Stomach smooth muscle (tissue), 2 donors: ENCODE data around the gene ABCB4.

Source experiments
- H3K27ac ChIP-seq: one replicate; pipeline ENCODE4 v1.7.0; 2013; ENCODE audit warnings: mild to moderate bottlenecking, low read length, inconsistent platforms
- H3K27me3 ChIP-seq, 2 donors: one replicate each; pipeline ENCODE4 v1.7.0; 2013; ENCODE audit warnings: low read length in 2 of 2; ENCODE audit not compliant: insufficient read depth in 2 of 2, control insufficient read depth in 1 of 2
- H3K36me3 ChIP-seq, 2 donors: one replicate each; pipeline ENCODE4 v1.7.0; 2013; ENCODE audit warnings: low read length in 2 of 2; ENCODE audit not compliant: control insufficient read depth in 2 of 2, insufficient read depth in 2 of 2
- H3K4me1 ChIP-seq: one replicate; pipeline ENCODE4 v1.7.0; 2013; ENCODE audit warnings: low read length; ENCODE audit not compliant: control insufficient read depth, insufficient read depth
- H3K4me3 ChIP-seq, 2 donors: one replicate each; pipeline ENCODE4 v1.7.0; 2013; ENCODE audit warnings: low read length in 2 of 2
- H3K9ac ChIP-seq, 2 donors: one replicate each; pipeline ENCODE4 v1.7.0; 2013; ENCODE audit warnings: low read length in 2 of 2, mild to moderate bottlenecking in 1 of 2
- H3K9me3 ChIP-seq, 2 donors: one replicate each; pipeline ENCODE4 v1.7.0; 2013; ENCODE audit warnings: low read length in 2 of 2; ENCODE audit not compliant: control insufficient read depth in 2 of 2
- donor health status: healthy.
- donor health status: Pancreatic carcinoma.

ABCB4 gene

GRCh38 chr7:87458148-87458547 is 17.3 kb downstream of the ABCB4 start:
- Histone ChIP-seq H3K27me3 (no peaks in the 10 kb centered on the region), H3K36me3 (no peaks in the 10 kb centered on the region), H3K9me3 (no peaks in the 10 kb centered on the region), H3K27ac (no peak overlapping the region), H3K4me3 (no peak overlapping the region), H3K4me1 (no peaks in the 10 kb centered on the region), H3K9ac (no peak overlapping the region)

- H3K27me3 ChIP-seq: no peaks in the 10 kb centered on the region
- H3K9me3 ChIP-seq: no peaks in the 10 kb centered on the region
- H3K36me3 ChIP-seq: no peaks in the 10 kb centered on the region
- H3K4me3 ChIP-seq: no peak overlapping the region
- no peak overlapping the region for H3K9ac ChIP-seq
- no peak overlapping the region for H3K27ac ChIP-seq
- no peaks in the 10 kb centered on the region for H3K4me1 ChIP-seq
These were observed 19.2 kb downstream of the ABCB4 start for GRCh38 chr7:87456247-87456646.

- no peaks in the 10 kb centered on the region for H3K4me1 ChIP-seq
- no peaks in the 10 kb centered on the region for H3K36me3 ChIP-seq
- H3K9me3 ChIP-seq: no peaks in the 10 kb centered on the region
- H3K9ac ChIP-seq: no peak overlapping the region
- H3K4me3 ChIP-seq: no peak overlapping the region
- no peaks in the 10 kb centered on the region for H3K27me3 ChIP-seq
- no peak overlapping the region for H3K27ac ChIP-seq
These were observed 23.2 kb downstream of the ABCB4 start for GRCh38 chr7:87452279-87452678.

GRCh38 chr7:87451187-87451586 is 24.3 kb downstream of the ABCB4 start:
- Histone ChIP-seq H3K9ac (no peak overlapping the region), H3K27me3 (no peaks in the 10 kb centered on the region), H3K27ac (no peak overlapping the region), H3K4me1 (no peaks in the 10 kb centered on the region), H3K9me3 (no peaks in the 10 kb centered on the region), H3K36me3 (no peaks in the 10 kb centered on the region), H3K4me3 (no peak overlapping the region)

- H3K36me3 ChIP-seq: no peaks in the 10 kb centered on the region
- H3K9ac ChIP-seq: no peak overlapping the region
- no peaks in the 10 kb centered on the region for H3K9me3 ChIP-seq
- no peak overlapping the region for H3K27ac ChIP-seq
- no peak overlapping the region for H3K4me3 ChIP-seq
- H3K27me3 ChIP-seq: no peaks in the 10 kb centered on the region
- H3K4me1 ChIP-seq: no peaks in the 10 kb centered on the region
These were observed 24.8 kb downstream of the ABCB4 start for GRCh38 chr7:87450706-87451105.

GRCh38 chr7:87448388-87448787 is 27.1 kb downstream of the ABCB4 start:
- no peak overlapping the region for H3K9ac ChIP-seq
- no peaks in the 10 kb centered on the region for H3K9me3 ChIP-seq
- H3K27me3 ChIP-seq: no peaks in the 10 kb centered on the region
- no peak overlapping the region for H3K27ac ChIP-seq
- H3K4me1 ChIP-seq: no peaks in the 10 kb centered on the region
- H3K4me3 ChIP-seq: no peak overlapping the region
- no peaks in the 10 kb centered on the region for H3K36me3 ChIP-seq

- no peak overlapping the region for H3K27ac ChIP-seq
- no peaks in the 10 kb centered on the region for H3K4me1 ChIP-seq
- no peak overlapping the region for H3K4me3 ChIP-seq
- H3K9me3 ChIP-seq: no peaks in the 10 kb centered on the region
- no peak overlapping the region for H3K9ac ChIP-seq
- no peaks in the 10 kb centered on the region for H3K27me3 ChIP-seq
- H3K36me3 ChIP-seq: no peaks in the 10 kb centered on the region
These were observed 28.3 kb downstream of the ABCB4 start for GRCh38 chr7:87447116-87447635.

GRCh38 chr7:87445897-87446296 is 29.6 kb downstream of the ABCB4 start:
- Histone ChIP-seq H3K9me3 (no peaks in the 10 kb centered on the region), H3K9ac (no peak overlapping the region), H3K36me3 (no peaks in the 10 kb centered on the region), H3K4me1 (no peaks in the 10 kb centered on the region), H3K27ac (no peak overlapping the region), H3K4me3 (no peak overlapping the region), H3K27me3 (no peaks in the 10 kb centered on the region)

- H3K9ac ChIP-seq: no peak overlapping the region
- no peaks in the 10 kb centered on the region for H3K9me3 ChIP-seq
- H3K27me3 ChIP-seq: no peaks in the 10 kb centered on the region
- no peaks in the 10 kb centered on the region for H3K36me3 ChIP-seq
- H3K4me3 ChIP-seq: no peak overlapping the region
- H3K27ac ChIP-seq: no peak overlapping the region
- H3K4me1 ChIP-seq: no peaks in the 10 kb centered on the region
These were observed 39.9 kb downstream of the ABCB4 start for GRCh38 chr7:87435546-87435945.

- Histone ChIP-seq H3K4me3 (no peak overlapping the region), H3K36me3 (no peaks in the 10 kb centered on the region), H3K9me3 (no peaks in the 10 kb centered on the region), H3K9ac (no peak overlapping the region), H3K27me3 (no peaks in the 10 kb centered on the region), H3K4me1 (no peaks in the 10 kb centered on the region), H3K27ac (no peak overlapping the region)
These were observed 42.9 kb downstream of the ABCB4 start for GRCh38 chr7:87432536-87432935.

- Histone ChIP-seq H3K4me1 (no peaks in the 10 kb centered on the region), H3K27me3 (no peaks in the 10 kb centered on the region), H3K9me3 (no peaks in the 10 kb centered on the region), H3K4me3 (no peak overlapping the region), H3K27ac (no peak overlapping the region), H3K36me3 (no peaks in the 10 kb centered on the region), H3K9ac (no peak overlapping the region)
These were observed 48.2 kb downstream of the ABCB4 start for GRCh38 chr7:87427288-87427687.
